Mucosa of descending colon (tissue), 3 donors: ENCODE measurements around the gene LMF1. TPM values are rescaled to one million over a fixed set of nuclear protein-coding genes. Genes with fewer than 3 reads are reported as not detected.

Experiments used
- ATAC-seq: fragments of 200-7000 bp; cut with Tn5 transposase; one replicate; pipeline ENCODE4 v1.9.1; 2020; ENCODE audit warnings: mild to moderate bottlenecking, moderate library complexity
- DNase-seq, 3 donors: peaks; one replicate each; pipeline ENCODE4 v3.0.0-alpha.2; 2020
- H3K36me3 ChIP-seq: fragments of 200-600 bp; one replicate; pipeline ENCODE4 v1.8.0; 2021; ENCODE audit warnings: low read depth, mild to moderate bottlenecking
- H3K4me1 ChIP-seq: fragments of 200-600 bp; one replicate; pipeline ENCODE4 v1.8.0; 2021; ENCODE audit warnings: low read depth, mild to moderate bottlenecking
- H3K4me3 ChIP-seq: fragments of 200-600 bp; one replicate; pipeline ENCODE4 v1.8.0; 2021; ENCODE audit warnings: mild to moderate bottlenecking
- H3K9me3 ChIP-seq: fragments of 200-600 bp; one replicate; pipeline ENCODE4 v1.8.0; 2021; ENCODE audit warnings: mild to moderate bottlenecking
- CTCF ChIP-seq: fragments of 200-600 bp; IDR thresholded peaks from one replicate; pipeline ENCODE4 v1.8.0; 2022; ENCODE audit warnings: antibody characterized with exemption, mild to moderate bottlenecking
- intact Hi-C, 2 donors: fragments of 100-400 bp; cut with DNase I in 1 of 2; cut with micrococcal nuclease in 1 of 2; formaldehyde crosslinking; loops; one replicate each; pipeline versions ENCODE4 v1.11.0 to v1.11.1; 2022; cut with DNase I, micrococcal nuclease
- total RNA-seq, 3 donors: library from RNA; stranded (reverse); fragmentation: NEBNext Ultra II Directional in 2 of 3; extraction: Animal tissue kit (Norgen Biotek cat#: 25700) in 2 of 3; gene quantifications; one replicate each; pipeline versions ENCODE4 v1.2.1 to v1.2.4, GENCODE V29; 2021 to 2023
- donor health status: DM: no; HTN: no; CAD: no; lungs with moderate emphysema.
- donor health status: DM: no; HTN: no; CAD: no.
- donor health status: DM: no; HTN: yes; CAD: no.

Gene LMF1
- total RNA-seq, 3 donors from 2014 or later: 16.4 to 26.5 (median 25.1) TPM

DNA sequence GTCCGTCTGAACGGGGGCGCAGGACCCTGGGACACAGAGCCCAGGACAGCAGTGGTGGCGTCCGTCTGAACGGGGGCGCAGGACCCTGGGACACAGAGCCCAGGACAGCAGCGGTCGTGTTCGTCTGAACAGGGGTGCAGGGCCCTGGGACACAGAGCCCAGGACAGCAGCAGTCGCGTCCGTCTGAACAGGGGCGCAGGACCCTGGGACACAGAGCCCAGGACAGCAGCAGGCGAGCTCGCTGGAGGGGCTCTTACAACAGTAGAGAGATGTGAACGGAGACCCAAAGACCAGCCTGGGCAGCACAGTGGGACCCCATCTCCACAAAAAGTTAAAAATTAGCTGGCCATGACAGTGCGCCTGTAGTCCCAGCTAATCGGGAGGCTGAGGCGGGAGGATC is 40.7 kb downstream of the LMF1 start:
- no peak for TF ChIP-seq CTCF
- H3K4me1 ChIP-seq: no peaks in the 10 kb centered on the region
- no peak overlapping the region for H3K4me3 ChIP-seq
- H3K9me3 ChIP-seq: no peaks in the 10 kb centered on the region
- ATAC-seq (no peak), DNase-seq (no peak)
- H3K36me3 ChIP-seq: no peaks in the 10 kb centered on the region
- intact Hi-C loops: no loop called here

- TF ChIP-seq CTCF: no peak
- ATAC-seq: no peak
- intact Hi-C loops: no loop called here
- Histone ChIP-seq H3K4me3 (no peak overlapping the region), H3K9me3 (no peaks in the 10 kb centered on the region), H3K4me1 (no peaks in the 10 kb centered on the region), H3K36me3 (no peaks in the 10 kb centered on the region)
- peak in 1 of 3 donors; percentile 7 for DNase-seq
Observed at GRCh38 chr16:929227-930073, 41.3 kb downstream of the LMF1 start.

- DNase-seq (no peak), ATAC-seq (no peak)
- intact Hi-C loops: no loop called here
- H3K4me3 ChIP-seq: no peak overlapping the region
- no peaks in the 10 kb centered on the region for H3K36me3 ChIP-seq
- no peaks in the 10 kb centered on the region for H3K9me3 ChIP-seq
- H3K4me1 ChIP-seq: no peaks in the 10 kb centered on the region
- no peak for TF ChIP-seq CTCF
Observed at GRCh38 chr16:928526-928925, 42.3 kb downstream of the LMF1 start.

GRCh38 chr16:927931-928330 is 42.9 kb downstream of the LMF1 start:
- intact Hi-C loops: no loop called here
- Histone ChIP-seq H3K9me3 (no peaks in the 10 kb centered on the region), H3K4me1 (no peaks in the 10 kb centered on the region), H3K4me3 (no peak overlapping the region), H3K36me3 (no peaks in the 10 kb centered on the region)
- DNase-seq (no peak), ATAC-seq (no peak)
- TF ChIP-seq CTCF: no peak

- no peaks in the 10 kb centered on the region for H3K4me1 ChIP-seq
- no peaks in the 10 kb centered on the region for H3K36me3 ChIP-seq
Observed at GRCh38 chr16:927406-927805, 43.4 kb downstream of the LMF1 start.

More at GRCh38 chr16:927406-927805, 43.4 kb downstream of the LMF1 start:
- no peak overlapping the region for H3K4me3 ChIP-seq
- H3K9me3 ChIP-seq: no peaks in the 10 kb centered on the region
- ATAC-seq: no peak
- DNase-seq: no peak
- intact Hi-C loops: no loop called here
- TF ChIP-seq CTCF: no peak
